GM19099 (cell line): Measurements from ENCODE around the gene VPS51.

Experiments
- POLR2A ChIP-seq: IDR thresholded peaks from 3 replicates; pipeline ENCODE4 v1.6.1; 2011; ENCODE audit warnings: low read depth; ENCODE audit not compliant: insufficient read length; ENCODE audit errors: extremely low read depth

VPS51 gene

DNA sequence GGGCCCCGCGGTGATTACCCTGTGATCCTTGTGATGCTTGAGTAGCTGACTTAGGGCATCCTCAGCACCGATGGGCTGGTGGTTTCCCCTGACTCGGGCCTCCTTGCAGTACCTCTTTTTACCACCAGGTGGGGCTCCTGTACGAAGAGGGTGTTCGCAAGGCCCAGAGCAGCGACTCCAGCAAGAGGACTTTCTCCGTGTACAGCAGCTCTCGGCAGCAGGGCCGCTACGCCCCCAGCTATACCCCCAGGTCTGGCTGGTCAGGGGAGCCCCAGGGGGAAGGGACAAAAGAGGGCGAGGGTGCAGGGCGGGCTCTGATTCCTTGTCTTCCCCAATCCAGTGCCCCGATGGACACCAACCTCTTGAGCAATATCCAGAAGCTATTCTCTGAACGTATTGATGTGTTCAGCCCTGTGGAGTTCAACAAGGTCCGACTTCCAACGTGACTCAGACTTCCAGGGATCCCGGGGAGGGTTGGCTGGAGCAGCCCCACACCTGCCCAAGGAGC is 14.4 kb downstream of the VPS51 start:
- no peak for TF ChIP-seq POLR2A

DNA sequence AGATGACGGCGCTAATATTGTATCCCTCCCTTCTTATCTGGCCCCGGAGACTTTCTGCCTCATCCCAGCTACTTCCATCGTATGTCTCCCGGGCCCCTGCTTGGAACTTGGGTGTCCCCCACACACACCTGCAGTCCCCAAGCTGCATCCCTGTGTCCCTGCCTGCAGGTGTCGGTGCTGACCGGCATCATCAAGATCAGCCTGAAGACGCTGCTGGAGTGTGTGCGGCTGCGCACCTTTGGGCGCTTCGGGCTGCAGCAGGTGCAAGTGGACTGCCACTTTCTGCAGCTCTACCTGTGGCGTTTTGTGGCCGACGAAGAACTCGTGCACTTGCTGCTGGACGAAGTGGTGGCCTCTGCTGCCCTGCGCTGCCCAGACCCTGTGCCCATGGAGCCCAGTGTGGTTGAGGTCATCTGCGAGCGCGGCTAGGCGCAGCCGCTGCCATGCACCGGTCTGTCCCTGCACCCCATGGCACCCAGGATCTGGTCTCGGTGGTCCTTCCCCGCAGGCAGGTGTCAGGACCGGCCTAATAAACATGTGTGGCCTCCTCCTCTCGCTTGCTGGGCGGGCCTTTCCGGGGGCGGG is 15.2 kb downstream of the VPS51 start:
- no peak for TF ChIP-seq POLR2A

- TF ChIP-seq POLR2A, result peak; percentile 95
Measured at GRCh38 chr11:65111744-65112545, 15.9 kb downstream of the VPS51 start, which contains the start of gene TM7SF2. TM7SF2 (plus strand) TSS chr11:65111872; CDS start chr11:65112016, 144 bp downstream.

- TF ChIP-seq POLR2A, result peak; percentile 48
Measured at GRCh38 chr11:65112546-65113360, 16.7 kb downstream of the VPS51 start.

- TF ChIP-seq POLR2A, result no peak
Measured at GRCh38 chr11:65113361-65113756, 17.3 kb downstream of the VPS51 start.

- TF ChIP-seq POLR2A, result no peak
Measured at GRCh38 chr11:65113839-65114238, 17.8 kb downstream of the VPS51 start.

DNA sequence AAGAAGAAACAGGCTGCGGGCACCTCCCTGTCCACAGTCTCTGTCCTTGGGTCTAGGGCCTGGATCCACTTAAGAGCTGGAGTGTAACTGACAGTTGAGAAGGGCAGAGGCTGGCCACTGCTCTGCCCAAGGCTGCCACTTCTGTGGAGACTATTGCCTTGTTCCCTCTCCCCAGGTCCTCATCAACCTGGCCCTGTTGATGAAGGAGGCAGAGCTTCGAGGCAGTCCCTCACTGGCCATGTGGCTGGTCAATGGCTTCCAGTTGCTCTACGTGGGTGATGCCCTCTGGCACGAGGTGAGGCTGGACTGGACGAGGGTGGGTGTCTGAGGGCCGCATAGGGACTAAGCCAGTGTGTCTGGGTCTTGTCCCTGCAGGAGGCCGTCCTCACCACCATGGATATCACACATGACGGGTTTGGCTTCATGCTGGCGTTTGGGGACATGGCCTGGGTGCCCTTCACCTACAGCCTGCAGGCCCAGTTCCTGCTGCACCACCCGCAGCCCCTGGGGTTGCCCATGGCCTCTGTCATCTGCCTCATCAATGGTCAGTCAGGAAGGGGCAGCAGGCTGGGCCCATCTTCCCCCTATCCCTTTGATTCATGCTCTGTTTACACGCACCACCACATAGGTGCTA is 18.6 kb downstream of the VPS51 start:
- TF ChIP-seq POLR2A, result no peak

DNA sequence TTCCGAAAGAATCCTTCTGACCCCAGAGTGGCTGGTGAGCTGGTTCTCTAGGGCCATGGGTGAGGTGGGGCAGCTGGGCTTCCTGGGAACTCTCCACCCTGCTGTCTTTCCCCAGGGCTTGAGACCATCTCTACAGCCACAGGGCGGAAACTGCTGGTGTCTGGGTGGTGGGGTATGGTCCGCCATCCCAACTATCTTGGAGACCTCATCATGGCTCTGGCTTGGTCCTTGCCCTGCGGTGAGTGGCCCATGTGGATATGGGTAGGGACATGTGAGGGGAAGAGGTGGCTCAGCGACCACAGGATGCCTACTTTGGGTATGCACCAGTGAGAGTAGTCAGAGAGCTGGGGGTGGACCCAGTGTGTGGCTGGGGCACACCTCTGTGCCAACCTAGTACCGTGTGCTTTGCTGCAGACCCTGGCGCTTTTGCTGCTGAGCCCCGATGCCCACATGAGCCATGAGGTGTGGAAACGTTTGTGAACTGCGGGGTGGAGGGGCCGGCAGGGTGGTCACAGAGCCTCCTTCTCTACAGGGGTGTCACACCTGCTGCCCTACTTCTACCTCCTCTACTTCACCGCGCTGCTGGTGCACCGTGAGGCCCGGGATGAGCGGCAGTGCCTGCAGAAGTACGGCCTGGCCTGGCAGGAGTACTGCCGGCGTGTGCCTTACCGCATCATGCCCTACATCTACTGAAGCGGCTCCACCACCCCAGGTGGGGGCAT is 19.5 kb downstream of the VPS51 start:
- TF ChIP-seq POLR2A, result no peak

DNA sequence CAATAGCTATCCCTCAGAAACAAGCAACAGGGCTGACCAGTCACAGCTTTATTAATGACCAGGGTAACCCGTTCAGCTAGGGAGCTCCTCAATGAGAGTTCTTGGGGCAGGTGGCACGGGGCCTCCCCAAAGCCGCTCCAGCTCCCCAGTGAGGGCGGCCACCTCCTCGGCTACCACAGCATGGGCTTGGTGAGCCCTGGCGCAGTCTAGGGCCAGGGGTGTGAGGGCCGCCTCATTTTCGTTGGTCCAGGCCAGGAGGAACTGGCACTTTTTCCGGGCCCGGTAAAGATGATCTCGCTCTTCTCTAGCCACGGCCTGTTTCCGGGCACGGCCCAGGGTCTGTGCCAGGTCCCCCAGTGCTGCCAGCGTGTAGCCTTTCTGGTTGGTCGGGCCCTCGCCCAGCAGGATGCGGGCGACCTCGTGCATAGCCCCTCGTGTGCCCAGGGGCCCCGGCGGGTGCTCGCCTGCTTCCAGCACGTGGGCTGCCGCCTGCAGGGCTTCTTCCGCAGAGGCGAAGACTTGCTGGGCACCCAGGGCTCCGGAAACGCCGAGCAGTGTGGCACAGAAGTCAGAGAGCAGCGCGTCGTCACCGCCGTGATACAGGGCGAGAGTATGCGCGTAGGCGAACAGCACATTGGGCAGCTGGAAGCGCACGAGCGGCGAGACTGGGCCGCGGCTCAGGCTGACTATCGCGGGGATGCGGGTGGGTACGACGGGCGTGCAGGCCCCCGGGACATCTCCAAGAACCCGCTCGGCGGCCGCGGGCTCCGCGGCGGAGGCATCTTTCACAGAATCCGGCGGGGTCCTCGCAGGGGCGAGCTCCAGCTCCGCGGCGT is 20.6 kb downstream of the VPS51 start:
- TF ChIP-seq POLR2A, result no peak

- TF ChIP-seq POLR2A, result peak; percentile 76
Measured at GRCh38 chr11:65117206-65118096, 21.4 kb downstream of the VPS51 start, which contains the start of gene ZNHIT2. ZNHIT2 (minus strand) TSS chr11:65117701; CDS start chr11:65117653, 48 bp downstream.

DNA sequence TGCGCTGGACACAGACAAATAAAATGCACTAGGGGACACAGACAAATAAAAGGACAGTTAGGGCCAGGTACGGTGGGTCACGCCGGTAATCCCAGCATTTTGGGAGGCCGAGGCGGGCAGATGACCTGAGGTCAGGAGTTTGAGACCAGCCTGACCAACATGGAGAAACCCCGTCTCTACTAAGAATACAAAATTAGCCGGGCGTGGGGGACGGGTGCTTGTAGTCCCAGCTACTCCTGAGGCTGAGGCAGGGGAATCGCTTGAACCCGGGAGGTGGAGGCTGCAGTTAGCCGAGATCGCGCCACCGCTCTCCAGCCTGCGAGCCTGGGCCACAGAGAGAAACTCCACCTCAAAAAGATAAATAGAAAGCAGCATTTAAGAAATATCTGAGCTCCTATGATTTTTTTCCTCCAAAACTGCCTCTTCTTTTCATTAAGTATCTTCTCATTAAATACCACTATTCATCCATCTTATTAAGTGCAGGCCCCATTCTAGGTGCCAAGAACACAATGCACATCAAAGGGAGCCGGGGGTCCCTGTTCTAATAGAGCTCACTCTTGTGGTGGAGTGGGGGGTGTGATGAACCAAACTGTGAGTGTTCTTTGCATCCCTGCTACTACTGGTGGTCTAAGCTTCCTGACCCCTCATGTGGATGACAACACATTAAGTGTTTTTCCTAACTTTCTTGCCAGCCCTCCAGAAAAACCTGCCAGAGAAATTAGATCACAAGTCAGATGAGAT is 22.3 kb downstream of the VPS51 start:
- no peak for TF ChIP-seq POLR2A

DNA sequence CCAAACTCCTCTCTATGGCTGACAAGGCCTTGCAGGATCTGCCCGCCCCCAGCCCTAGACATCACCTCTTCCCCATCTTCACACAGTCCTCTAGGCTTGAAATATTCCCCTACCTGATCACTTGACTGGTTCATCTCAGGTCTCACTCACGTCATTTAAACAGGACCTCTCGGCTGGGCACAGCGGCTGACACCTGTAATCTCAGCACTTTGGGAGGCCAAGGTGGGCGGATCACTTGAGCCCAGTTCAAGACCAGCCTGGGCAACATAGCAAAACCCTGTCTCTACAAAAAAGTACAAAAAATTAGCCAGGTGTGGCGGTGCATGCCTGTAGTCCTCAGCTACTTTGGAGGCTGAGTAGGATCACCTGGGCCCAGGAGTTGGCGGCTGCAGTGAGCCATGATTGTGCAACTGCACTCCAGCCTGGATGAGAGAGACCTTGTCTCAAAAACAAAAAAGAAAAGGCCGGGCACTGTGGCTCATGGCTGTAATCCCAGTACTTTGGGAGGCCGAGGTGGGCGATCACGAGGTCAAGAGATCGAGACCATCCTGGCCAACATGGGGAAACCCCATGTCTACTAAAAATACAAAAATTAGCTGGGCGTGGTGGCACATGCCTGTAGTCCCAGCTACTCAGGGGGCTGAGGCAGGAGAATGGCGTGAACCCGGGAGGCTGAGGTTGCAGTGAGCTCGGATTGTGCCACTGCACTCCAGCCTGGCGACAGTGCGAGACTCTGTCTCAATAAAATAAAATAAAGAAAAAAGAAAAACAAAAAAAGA is 23.1 kb downstream of the VPS51 start:
- peak; percentile 20 for TF ChIP-seq POLR2A
